OCI-LY1 (cell line): ENCODE measurements around the gene RNF112.

ENCODE experiments used
- CTCF ChIP-seq: fragments of 200-600 bp; sonication (generic), shearing (Covaris generic); IDR thresholded peaks from 2 replicates; pipeline ENCODE4 v1.5.1; 2017; ENCODE audit warnings: mild to moderate bottlenecking, antibody characterized with exemption, low read length, moderate library complexity, mixed read lengths
- EZH2 ChIP-seq: fragments of 200-600 bp; sonication (generic), shearing (Covaris generic); IDR thresholded peaks from 2 replicates; pipeline ENCODE4 v1.8.0; 2017; ENCODE audit warnings: borderline replicate concordance, mixed run types, mild to moderate bottlenecking, antibody characterized with exemption, low read length, moderate library complexity, mixed read lengths

- TF ChIP-seq CTCF (no peak), EZH2 (no peak)
These were observed 29.1 kb upstream of the RNF112 start for GRCh38 chr17:19381741-19382444.
